GM18499 (cell line): Measurements from ENCODE around the gene ST7L.
"Not testable (repeated sequence)": the region's sequence is repeated elsewhere in the genome, so short reads cannot be mapped to it uniquely, and the experiment has no call there.

Experiments used
- ATAC-seq: cut with Tn5 transposase; IDR thresholded peaks from one replicate; pipeline ENCODE4 v1.9.1; 2021; ENCODE audit warnings: moderate number of reproducible peaks; ENCODE audit not compliant: insufficient read depth, unreplicated experiment

ST7L gene

GRCh38 chr1:112504001-112504660 lies 114.8 kb downstream of the ST7L start:
- no peak for ATAC-seq

- no peak for ATAC-seq
These were observed 116.1 kb downstream of the ST7L start for GRCh38 chr1:112502826-112503225.

- ATAC-seq: no peak
These were observed 116.9 kb downstream of the ST7L start for GRCh38 chr1:112501810-112502641.

GRCh38 chr1:112496290-112496689 lies 122.7 kb downstream of the ST7L start:
- no peak for ATAC-seq

- ATAC-seq: no peak
These were observed 125.6 kb downstream of the ST7L start for GRCh38 chr1:112493351-112493750.

GRCh38 chr1:112492076-112492475 lies 126.9 kb downstream of the ST7L start:
- ATAC-seq: no peak

GRCh38 chr1:112488141-112488540 lies 130.8 kb downstream of the ST7L start:
- no peak for ATAC-seq

- not testable (repeated sequence) for ATAC-seq
These were observed 131.3 kb downstream of the ST7L start for GRCh38 chr1:112487686-112488085.

GRCh38 chr1:112486063-112486462 lies 132.9 kb downstream of the ST7L start:
- ATAC-seq: not testable (repeated sequence)

GRCh38 chr1:112478314-112478713 lies 140.6 kb downstream of the ST7L start:
- ATAC-seq: no peak

- no peak for ATAC-seq
These were observed 141.4 kb downstream of the ST7L start for GRCh38 chr1:112477550-112477949.
